Measurements from ENCODE around the gene TBRG1.

The TBRG1 gene

DNA sequence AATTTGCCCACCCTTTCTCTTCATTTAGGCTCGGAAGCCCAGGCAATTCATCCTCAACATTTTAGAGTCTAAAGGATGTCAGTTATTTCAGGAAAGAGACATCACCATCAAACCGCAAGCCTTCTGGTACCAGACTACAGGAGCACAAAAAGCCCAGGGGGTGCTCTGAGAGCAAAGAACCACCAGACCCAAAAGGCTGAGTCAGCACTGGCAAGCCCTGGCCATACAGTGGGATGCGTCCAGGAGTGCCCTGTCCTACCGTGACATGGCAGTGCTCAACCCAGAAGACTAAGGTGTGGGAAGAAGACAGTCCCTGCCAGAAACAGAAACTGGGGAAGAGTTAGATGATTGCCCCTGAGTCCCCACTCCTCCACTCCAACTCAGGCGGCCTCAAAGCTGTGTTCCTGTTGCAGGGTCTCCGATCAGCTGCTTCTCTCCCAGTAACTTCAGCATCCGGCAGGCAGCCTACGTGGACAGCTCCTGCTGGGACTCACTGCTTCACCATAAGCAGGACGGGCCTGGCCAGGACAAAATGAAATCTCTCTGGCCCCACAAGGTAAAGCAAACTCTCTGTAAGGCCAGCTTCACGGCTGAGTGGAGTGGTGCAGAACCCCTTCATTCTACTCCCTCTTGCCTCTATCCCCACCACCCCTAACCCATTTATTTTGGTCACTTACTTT lies 10.0 kb upstream of the TBRG1 start:
- peak; percentile 18 for DNase-seq (ENCODE audit: low spot score)

DNA sequence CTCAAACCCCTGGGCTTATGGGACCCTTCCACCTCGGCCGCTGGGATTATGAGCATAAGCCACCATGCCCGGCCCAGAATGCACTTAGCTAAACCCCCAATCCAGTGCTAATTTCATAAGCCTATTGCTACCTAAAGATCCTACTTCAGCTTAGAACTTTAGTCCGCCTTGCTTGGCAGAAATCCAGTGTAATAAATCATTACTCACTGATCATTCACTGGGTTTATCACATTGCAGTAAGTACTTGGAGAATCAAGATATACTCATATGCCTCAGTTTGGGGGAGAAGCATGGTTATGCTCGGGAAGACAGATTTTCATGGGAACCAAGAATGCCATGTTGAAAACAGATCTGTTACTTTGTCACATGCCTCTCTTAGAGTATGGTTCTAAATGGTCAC lies 3.8 kb upstream of the TBRG1 start:
- no peak for DNase-seq (ENCODE audit: low spot score)

GRCh38 chr11:124623861-124624525 lies 1.3 kb downstream of the TBRG1 start:
- peak; percentile 25 for DNase-seq (ENCODE audit: low spot score)

DNA sequence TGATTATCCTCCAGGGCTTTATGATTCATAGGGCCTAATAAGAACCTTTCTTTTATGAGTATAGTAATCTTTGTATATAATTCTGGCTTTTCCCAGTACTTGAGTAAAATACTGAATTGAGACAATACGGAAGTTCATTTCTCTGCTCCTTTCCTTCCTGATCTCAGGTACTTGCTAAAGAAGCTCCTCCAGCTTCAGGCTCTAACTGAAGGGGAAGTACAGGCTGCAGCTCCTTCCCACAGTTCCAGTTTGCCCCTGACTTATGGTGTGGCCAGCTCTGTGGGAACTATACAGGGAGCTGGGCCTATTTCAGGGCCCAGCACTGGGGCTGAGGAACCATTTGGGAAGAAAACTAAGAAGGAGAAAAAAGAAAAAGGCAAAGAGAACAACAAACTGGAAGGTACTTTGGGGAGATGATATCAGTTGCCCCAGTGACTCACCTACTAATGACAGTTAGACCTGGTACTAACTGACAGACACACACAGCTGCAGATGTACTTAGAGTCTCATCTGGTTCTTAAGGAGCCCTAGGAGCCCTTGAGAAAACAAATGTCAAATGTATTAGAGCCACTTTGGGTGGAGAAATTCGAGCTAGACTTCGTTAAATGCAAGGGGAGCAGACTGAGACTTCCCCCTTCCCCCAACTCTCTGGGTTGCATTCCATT lies 3.0 kb downstream of the TBRG1 start:
- DNase-seq (ENCODE audit: low spot score) = no peak

GRCh38 chr11:124627546-124627945 lies 4.9 kb downstream of the TBRG1 start:
- no peak for DNase-seq (ENCODE audit: low spot score)

- DNase-seq (ENCODE audit: low spot score) = no peak
Observed at GRCh38 chr11:124629961-124630360, 7.3 kb downstream of the TBRG1 start.

DNA sequence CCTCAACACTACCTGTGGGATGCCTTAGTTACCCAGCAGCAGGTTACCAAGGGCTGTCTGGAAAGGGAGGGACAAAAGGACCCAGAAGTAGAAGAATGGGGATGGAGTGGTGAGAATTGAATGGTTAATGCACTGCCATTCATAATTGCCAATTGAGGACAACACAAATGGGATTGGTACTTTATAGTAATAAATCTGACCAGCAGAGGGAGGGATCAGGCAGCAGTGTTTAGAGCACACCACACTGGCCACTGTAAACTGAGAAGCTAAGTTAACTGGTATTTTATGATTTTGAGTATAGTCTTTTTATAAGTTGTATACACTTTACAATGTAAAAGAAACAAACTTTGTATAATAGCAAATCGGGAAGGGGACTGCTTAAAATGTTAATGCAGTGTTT lies 10.7 kb downstream of the TBRG1 start:
- peak; percentile 25 for DNase-seq (ENCODE audit: low spot score)

- no peak for DNase-seq (ENCODE audit: low spot score)
Observed at GRCh38 chr11:124635932-124636331, 13.3 kb downstream of the TBRG1 start.

DNA sequence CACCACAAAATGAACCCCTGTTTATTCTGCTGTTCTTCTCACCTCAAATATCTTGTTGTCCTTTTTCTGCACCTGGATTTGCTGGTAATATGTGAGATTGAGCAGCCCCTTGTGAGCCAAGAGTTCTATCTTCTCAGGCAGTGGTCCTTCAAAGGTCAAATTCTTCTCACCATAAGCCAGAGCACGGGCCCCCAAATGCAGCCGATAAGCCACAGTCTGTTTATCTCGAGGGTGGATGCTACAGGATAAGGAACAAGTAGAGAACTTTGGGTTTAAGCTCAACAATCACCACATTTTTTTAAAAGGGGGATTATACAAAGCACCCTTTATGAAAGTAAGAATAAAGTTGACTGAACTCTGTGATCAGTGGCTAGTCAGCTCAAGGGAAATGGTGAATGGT lies 15.8 kb downstream of the TBRG1 start:
- DNase-seq (ENCODE audit: low spot score) = no peak

DNA sequence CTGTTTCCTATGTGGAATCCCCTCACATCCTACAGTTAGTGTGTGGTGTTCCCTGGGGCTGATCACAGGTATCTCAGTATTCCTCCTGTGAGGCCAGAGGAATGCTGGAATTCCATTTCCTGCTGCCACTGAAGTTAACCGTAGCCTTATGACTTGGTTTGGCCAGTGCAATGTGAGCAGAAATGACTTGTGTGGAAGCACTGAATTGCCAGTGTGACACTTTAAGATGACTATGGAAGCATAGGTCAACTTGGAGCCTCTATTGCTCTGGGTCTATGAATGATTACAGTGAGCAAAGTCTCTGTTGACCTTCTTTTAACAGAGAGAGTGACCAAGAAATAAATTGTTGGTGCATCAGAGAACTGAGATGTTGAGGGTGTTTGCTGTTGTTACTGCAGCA lies 16.5 kb downstream of the TBRG1 start:
- no peak for DNase-seq (ENCODE audit: low spot score)

GRCh38 chr11:124640666-124641065 lies 18.0 kb downstream of the TBRG1 start:
- DNase-seq (ENCODE audit: low spot score) = no peak

- DNase-seq (ENCODE audit: low spot score) = no peak
Observed at GRCh38 chr11:124642628-124643027, 20.0 kb downstream of the TBRG1 start.

DNA sequence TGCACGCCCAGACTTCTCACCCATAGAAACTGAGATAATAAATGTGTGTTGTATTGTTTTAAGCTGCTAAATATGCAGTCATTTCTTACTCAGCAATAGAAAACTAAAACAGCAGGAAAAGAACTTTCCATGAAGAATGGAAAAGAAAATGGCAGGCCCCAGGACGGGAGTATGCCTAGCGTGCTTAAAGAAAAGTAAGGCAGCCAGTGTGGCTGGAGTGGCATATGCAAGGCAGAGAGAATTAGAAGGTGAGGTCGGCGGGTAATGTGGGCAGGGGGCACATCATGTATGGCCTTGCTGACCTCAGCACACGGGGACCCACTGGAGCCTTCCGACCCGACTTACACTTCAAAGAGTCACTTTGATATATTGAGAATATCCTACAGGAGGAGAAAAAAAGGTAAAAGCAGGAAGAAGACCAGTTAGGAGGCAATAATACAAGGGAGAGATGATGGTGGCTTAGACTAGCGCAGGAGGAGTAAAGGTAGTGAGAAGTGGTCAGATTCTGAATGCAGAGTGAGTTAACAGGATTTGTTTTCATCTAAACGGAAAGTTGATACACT lies 20.5 kb downstream of the TBRG1 start:
- DNase-seq (ENCODE audit: low spot score) = no peak

DNA sequence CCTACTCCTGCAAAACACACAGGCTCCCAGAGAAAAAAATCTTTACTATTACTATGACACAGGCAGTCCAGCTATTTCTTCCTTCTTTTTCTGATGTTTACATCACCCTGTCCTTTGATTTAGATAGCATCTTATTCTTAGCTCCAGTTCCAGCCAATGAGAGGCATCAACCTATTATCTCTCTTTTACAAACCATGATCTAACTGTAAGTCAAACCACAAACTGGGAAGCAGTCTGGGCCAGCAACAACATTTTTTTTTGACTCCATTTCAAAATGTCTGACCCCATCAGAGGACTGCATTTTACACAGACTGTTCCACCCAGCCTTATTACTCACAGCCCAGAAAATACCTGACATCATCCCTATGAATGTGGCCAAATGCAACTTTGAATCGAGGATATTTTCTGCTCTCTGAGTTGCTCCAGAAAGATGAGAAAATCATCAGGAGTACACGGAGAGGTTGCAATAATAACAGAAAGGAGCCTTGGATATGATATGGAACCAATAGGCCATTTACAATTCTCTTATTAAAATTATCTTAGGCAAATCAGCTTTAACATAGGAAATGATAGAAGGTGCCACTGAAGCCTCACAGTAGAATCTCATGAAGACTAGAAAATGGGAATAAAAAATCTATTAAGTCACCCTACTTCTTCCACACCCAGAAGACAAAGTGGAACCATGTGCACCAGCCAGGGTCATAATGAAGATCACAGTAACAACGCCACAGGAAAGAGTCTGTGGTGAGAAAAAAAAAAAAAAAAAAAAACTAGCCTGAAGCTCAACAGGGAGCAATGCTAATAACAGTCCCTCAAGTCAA lies 21.2 kb downstream of the TBRG1 start:
- DNase-seq (ENCODE audit: low spot score) = peak; percentile 67

GRCh38 chr11:124644426-124645280 lies 22.0 kb downstream of the TBRG1 start:
- DNase-seq (ENCODE audit: low spot score) = peak; percentile 65

DNA sequence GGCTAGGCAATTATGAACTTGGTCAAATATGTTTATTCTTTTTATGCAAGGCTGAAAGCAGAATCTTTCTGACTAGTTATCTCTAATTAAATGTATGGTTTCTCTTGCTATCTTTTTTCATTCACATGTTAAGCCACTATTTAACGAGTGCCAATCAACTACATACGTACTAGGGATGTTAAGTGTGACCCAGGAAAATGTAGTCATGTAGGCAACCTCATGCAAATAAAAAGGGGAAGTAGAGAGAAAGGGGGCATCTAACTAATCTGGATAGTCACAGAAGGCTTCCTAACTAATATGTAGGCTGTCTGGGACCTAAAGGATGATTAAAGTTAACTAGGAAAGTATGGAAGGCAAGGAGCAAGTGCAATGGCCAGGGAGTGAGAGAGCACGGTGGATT lies 23.5 kb downstream of the TBRG1 start:
- DNase-seq (ENCODE audit: low spot score) = no peak

DNA sequence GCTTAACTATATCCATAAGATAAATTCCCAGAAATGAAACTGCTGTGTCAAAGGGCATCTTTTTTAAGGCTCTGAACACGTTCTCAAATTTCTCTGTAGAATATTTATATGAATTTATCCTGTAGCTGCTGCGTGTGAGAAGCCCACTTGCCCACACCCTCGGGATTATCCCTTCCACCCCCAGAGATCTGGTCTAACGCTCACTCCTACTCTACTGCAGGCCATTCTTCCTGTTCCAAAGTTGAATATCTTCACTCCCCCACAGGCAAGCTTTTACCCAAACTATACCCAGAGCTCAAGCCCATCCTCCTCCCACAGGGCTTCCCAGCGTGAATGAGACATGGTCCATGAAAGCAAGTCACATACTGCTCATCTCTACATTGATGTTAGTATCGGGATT lies 25.9 kb downstream of the TBRG1 start:
- no peak for DNase-seq (ENCODE audit: low spot score)

GRCh38 chr11:124656774-124657630 lies 34.3 kb downstream of the TBRG1 start:
- DNase-seq (ENCODE audit: low spot score) = no peak

DNA sequence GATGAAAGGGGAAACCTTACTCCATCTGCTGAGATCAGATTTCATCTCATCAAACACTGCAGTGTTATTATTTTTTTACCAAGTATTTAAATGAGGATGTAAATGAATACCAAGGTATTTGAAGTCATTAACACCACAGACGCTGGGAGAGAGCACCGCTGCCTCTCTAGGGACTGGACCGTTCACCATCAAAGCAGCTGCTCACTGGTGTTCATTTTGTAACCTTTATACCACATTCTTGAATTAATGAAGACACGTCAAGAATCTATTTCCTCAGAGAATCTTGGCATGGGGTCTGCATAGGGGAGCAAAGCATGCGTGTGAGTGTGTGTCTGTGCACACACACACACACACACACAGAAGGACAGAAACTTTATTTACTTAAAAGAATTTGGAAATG lies 35.2 kb downstream of the TBRG1 start:
- DNase-seq (ENCODE audit: low spot score) = no peak

GRCh38 chr11:124658501-124658900 lies 35.8 kb downstream of the TBRG1 start:
- DNase-seq (ENCODE audit: low spot score) = no peak
